Activated CD4-positive, alpha-beta T cell treated with anti-CD3 and anti-CD28 coated beads for 36 hours (primary cell): ENCODE results near the gene FOXO1. TPM values are rescaled to one million over a fixed set of nuclear protein-coding genes. Genes with fewer than 3 reads are reported as not detected.

Experiments
- ATAC-seq: fragments of 200-7000 bp; cut with Tn5 transposase; one replicate; pipeline ENCODE4 v1.10.0; 2021; ENCODE audit warnings: mild to moderate bottlenecking, moderate library complexity
- CTCF ChIA-PET: fragments of 350-600 bp; sonication (Branson Sonifier 250); formaldehyde crosslinking; loops from one replicate; lab custom pipeline; 2021; ENCODE audit warnings: antibody characterized with exemption; lab: Charles Lee
- POLR2A ChIA-PET: fragments of 350-600 bp; sonication (Branson Sonifier 250); formaldehyde crosslinking; loops from one replicate; lab custom pipeline; 2021; ENCODE audit warnings: antibody characterized with exemption, inconsistent platforms; lab: Charles Lee
- DNase-seq: peaks from one replicate; pipeline ENCODE4 v3.0.0-alpha.2; 2020
- H3K27ac Mint-ChIP-seq: one replicate; pipeline ENCODE4 v1.8.0; 2021; ENCODE audit warnings: mixed read lengths
- H3K27me3 Mint-ChIP-seq: one replicate; pipeline ENCODE4 v1.8.0; 2021; ENCODE audit warnings: mixed read lengths
- H3K36me3 Mint-ChIP-seq: one replicate; pipeline ENCODE4 v1.8.0; 2021; ENCODE audit warnings: low read depth, mixed read lengths
- H3K4me1 Mint-ChIP-seq: one replicate; pipeline ENCODE4 v1.8.0; 2021; ENCODE audit warnings: mixed read lengths
- H3K4me3 Mint-ChIP-seq: one replicate; pipeline ENCODE4 v1.8.0; 2021; ENCODE audit warnings: mild to moderate bottlenecking, moderate library complexity, mixed read lengths
- H3K9me3 Mint-ChIP-seq: one replicate; pipeline ENCODE4 v1.8.0; 2021; ENCODE audit warnings: low read depth, mixed read lengths
- intact Hi-C, 2 experiments: fragments of 100-400 bp; cut with DNase I in 1 of 2; cut with micrococcal nuclease in 1 of 2; formaldehyde crosslinking; loops; one replicate each; pipeline versions ENCODE4 v1.14.2 to v1.15.1; 2022 to 2024; cut with DNase I, micrococcal nuclease
- total RNA-seq, 2 experiments: library from RNA; stranded (reverse); gene quantifications; one replicate each; pipeline ENCODE4 v1.2.3, GENCODE V29; 2021

Gene FOXO1
- total RNA-seq, 2 experiments from 2014 or later: 37.5 to 42.5 TPM

DNA sequence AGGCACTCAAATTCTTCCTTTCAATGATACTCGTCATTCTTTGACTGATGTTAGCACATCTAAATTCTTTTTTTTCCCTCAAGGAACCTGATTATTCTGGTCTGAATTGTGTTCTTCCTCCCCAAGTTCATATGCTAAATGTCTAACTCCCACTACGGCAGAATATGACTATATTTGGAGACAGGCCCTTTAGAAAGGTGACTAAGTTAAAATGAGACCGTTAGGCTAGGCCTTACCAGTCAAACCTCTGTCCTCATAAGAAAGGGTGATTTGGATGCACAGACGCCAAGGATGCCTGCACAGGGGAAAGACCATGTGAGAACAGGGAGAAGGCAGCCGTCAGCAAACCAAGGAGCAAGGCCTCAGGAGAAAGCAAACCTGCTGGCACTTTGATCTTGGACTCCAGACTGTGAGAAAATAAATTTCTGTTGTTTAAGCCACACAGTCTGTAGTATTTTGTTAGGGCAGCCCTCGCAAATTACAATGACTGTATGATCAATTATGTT, 13.1 kb upstream of the FOXO1 start:
- ChIA-PET CTCF (interaction anchor here (0.7 to 1.4 kb wide), 2 partner anchors 70 to 611 kb away, joined by 3 read pairs; no protein-coding TSS in a partner anchor), POLR2A (no interaction called here)
- no peak overlapping the region for H3K27ac Mint-ChIP-seq
- no peaks in the 10 kb centered on the region for H3K9me3 Mint-ChIP-seq
- no peaks in the 10 kb centered on the region for H3K27me3 Mint-ChIP-seq
- intact Hi-C loops: no loop called here
- no peaks in the 10 kb centered on the region for H3K36me3 Mint-ChIP-seq
- no peak for DNase-seq
- no peak for ATAC-seq
- peaks cover 16% of the 10 kb centered on the region for H3K4me1 Mint-ChIP-seq
- no peak overlapping the region for H3K4me3 Mint-ChIP-seq

DNA sequence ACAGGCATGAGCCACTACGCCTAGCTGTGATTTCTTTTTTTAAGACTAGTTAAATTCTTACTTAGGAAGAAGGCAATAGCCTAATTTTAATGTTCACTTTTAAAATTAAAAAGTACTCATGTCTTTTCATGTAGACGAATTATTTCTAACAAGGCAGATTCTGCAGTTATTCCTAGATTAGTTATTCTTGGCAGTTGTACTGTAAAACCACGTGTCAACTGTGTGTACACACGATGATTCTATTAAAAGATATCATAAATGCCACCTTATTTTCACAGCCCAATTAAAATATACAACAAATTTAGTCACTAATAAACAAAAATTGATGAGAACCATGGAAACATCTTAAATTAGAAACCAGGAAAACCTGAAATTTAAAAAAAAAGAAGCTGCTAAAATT, 10.6 kb upstream of the FOXO1 start:
- no peaks in the 10 kb centered on the region for H3K9me3 Mint-ChIP-seq
- CTCF ChIA-PET: interaction anchor here (2.3 kb wide), 1 partner anchor 8 kb away, joined by 6 read pairs; no protein-coding TSS in a partner anchor

DNA sequence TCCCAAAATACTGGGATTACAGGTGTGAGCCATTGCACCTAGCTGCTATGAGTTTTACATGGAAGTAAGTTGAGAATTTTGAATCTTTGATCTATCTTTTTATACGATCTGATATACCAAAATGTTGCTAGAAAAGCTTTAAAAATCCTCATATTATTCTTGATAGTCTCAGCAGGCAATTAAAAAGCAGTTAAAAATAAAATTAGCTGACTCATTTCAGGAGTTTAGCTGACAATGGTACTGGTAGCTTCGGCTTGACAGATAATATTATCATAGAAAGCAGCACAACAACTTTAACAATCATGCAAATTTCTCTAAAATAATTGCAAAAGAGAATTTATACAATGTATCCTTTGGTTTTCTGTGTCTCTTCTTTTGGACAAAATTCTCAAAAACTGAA, 9.6 kb upstream of the FOXO1 start:
- ATAC-seq (no peak), DNase-seq (no peak)
- Mint-ChIP-seq H3K36me3 (no peaks in the 10 kb centered on the region), H3K27me3 (no peaks in the 10 kb centered on the region), H3K4me3 (no peak overlapping the region), H3K4me1 (peaks cover 24% of the 10 kb centered on the region), H3K9me3 (no peaks in the 10 kb centered on the region), H3K27ac (no peak overlapping the region)
- POLR2A ChIA-PET: no interaction called here
- CTCF ChIA-PET: no interaction called here
- intact Hi-C loops: no loop called here

More for the DNA sequence above, 10.6 kb upstream of the FOXO1 start:
- Mint-ChIP-seq H3K27me3 (no peaks in the 10 kb centered on the region), H3K4me3 (no peak overlapping the region), H3K36me3 (no peaks in the 10 kb centered on the region), H3K4me1 (peaks cover 26% of the 10 kb centered on the region), H3K27ac (no peak overlapping the region)
- DNase-seq (no peak), ATAC-seq (no peak)
- POLR2A ChIA-PET: no interaction called here
- intact Hi-C loops: no loop called here

DNA sequence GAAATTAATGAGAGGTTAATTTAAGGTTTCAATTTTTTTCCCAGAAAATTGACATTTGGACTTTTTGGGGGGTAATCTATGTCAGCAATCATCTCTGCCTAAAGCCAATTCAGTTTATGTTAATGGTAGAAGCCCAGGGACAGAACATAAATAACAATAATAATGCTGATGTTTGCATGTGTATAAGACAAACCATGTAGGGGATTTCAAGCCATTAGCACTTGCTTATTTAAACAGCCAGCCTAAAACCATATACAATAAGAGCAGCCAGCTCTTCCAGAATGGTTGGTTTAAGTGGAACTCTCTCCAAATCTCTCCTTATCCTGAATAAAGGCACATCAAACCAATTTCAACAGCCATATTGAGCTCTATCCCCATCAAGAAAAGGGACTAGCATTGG, 7.0 kb upstream of the FOXO1 start:
- H3K27ac Mint-ChIP-seq: no peak overlapping the region

DNA sequence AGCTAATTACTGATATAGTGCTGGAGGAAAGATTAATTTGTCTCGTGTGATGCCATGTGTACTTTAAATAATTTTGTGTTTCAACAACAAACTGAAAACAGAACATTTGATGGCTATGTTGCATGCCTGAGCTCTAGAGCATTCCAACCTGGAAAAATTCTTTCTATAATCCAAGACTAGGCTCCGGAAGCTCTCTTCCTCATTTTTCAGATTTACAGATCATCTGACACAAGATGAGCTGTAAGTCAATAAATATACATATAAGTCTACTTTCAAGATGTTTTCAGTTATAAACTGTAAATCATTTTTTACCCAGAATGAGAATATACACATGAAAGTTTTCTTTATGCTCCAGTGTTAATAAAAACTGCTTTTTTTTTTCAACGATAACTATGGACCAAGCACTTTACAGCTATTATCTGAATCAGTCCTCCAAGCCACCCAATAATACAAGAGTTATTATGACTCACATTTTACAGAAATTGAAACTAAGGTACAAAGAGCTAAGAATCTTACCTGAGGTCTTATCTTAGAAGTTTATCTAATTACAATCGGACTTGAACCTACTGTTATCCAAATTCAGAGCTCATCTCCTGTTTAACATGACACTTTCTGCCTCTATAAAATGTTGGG, 6.4 kb upstream of the FOXO1 start:
- Mint-ChIP-seq H3K9me3 (no peaks in the 10 kb centered on the region), H3K27ac (no peak overlapping the region), H3K4me1 (peaks cover 36% of the 10 kb centered on the region), H3K4me3 (no peak overlapping the region), H3K36me3 (no peaks in the 10 kb centered on the region), H3K27me3 (no peaks in the 10 kb centered on the region)
- ATAC-seq: no peak
- intact Hi-C loops: no loop called here
- ChIA-PET POLR2A (no interaction called here), CTCF (interaction anchor here (0.6 to 2.0 kb wide), 9 partner anchors 10 to 605 kb away, joined by 3 to 9 read pairs (median 3); no protein-coding TSS in a partner anchor)
- no peak for DNase-seq

More for the DNA sequence above, 7.0 kb upstream of the FOXO1 start:
- CTCF ChIA-PET: interaction anchor here (0.6 to 2.0 kb wide), 8 partner anchors 8 to 605 kb away, joined by 3 to 9 read pairs (median 4); no protein-coding TSS in a partner anchor
- no peaks in the 10 kb centered on the region for H3K36me3 Mint-ChIP-seq
- no peak for ATAC-seq
- DNase-seq: no peak
- POLR2A ChIA-PET: interaction anchor here (0.5 kb wide), 1 partner anchor 37 kb away, joined by 4 read pairs; no protein-coding TSS in a partner anchor
- H3K4me1 Mint-ChIP-seq: peaks cover 31% of the 10 kb centered on the region
- H3K4me3 Mint-ChIP-seq: no peak overlapping the region
- H3K27me3 Mint-ChIP-seq: no peaks in the 10 kb centered on the region
- H3K9me3 Mint-ChIP-seq: no peaks in the 10 kb centered on the region
- intact Hi-C loops: no loop called here

DNA sequence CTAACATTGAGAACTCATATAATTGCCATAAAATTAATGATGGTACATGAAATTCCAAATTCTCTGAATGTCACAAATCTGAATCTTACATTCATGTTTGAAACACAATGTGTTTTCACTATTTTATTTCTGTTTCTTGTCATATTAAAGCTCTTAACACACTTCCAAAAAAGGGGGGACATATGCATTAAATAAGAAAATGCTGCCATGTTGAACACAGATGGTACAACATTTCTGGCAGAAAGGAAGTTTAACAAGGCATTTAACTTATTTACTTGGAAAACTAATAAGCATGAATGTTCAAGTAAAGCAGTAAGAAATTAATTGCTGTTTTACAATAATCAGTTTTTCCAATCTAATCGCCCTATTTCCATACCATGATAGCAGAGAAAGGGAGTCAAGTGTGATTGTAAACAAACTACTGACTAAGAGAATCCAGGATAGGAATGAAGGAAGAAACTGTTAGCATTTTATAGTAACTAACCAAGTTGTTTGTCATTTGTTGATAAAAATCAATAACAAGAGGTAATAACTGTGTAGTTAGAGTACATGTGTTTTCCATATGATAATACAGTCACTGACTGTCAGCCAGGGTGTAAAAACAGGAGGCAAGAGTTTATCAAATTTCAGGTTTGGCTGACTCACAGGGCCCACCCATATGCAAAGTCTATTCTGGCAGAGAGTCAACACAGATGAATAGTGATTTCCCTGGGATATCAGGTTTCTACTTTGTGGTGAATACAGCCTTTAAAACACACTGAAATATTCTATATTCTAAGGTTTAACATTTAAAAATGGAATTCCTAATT, 5.7 kb upstream of the FOXO1 start:
- Mint-ChIP-seq H3K9me3 (no peaks in the 10 kb centered on the region), H3K27ac (no peak overlapping the region), H3K27me3 (no peaks in the 10 kb centered on the region), H3K4me1 (peaks cover 42% of the 10 kb centered on the region), H3K36me3 (no peaks in the 10 kb centered on the region), H3K4me3 (no peak overlapping the region)
- peak; percentile 35 for DNase-seq
- peak; percentile 79 for ATAC-seq
- CTCF ChIA-PET: interaction anchor here (0.7 to 2.0 kb wide), 5 partner anchors 10 to 603 kb away, joined by 3 to 9 read pairs (median 3); no protein-coding TSS in a partner anchor
- intact Hi-C loops: no loop called here
- POLR2A ChIA-PET: no interaction called here

DNA sequence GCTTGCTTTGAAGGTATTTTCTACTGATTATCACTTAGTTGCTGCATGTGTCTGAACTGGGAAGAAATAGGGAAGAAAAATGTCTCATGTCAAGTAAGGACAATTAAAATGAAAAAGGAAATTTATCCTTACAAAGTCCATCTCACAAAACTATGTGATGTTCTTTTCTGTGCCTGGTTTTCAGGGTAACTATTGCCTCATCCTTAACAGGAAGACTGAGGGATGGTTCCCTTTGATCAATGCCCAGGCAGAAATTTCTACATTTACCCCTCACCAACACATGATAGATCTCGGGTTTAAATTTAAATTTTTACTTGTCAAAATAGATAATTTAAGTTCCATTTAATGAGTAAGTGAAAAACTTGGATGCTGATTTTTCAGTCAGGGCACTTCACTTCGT, 3.9 kb upstream of the FOXO1 start:
- intact Hi-C loops: no loop called here
- no peak for ATAC-seq
- Mint-ChIP-seq H3K36me3 (peaks cover 2% of the 10 kb centered on the region), H3K4me3 (no peak overlapping the region), H3K9me3 (no peaks in the 10 kb centered on the region), H3K27me3 (no peaks in the 10 kb centered on the region), H3K4me1 (peaks cover 42% of the 10 kb centered on the region), H3K27ac (no peak overlapping the region)
- CTCF ChIA-PET: interaction anchor here (1.4 kb wide), 1 partner anchor 80 kb away, joined by 4 read pairs; no protein-coding TSS in a partner anchor
- POLR2A ChIA-PET: no interaction called here
- DNase-seq: no peak

DNA sequence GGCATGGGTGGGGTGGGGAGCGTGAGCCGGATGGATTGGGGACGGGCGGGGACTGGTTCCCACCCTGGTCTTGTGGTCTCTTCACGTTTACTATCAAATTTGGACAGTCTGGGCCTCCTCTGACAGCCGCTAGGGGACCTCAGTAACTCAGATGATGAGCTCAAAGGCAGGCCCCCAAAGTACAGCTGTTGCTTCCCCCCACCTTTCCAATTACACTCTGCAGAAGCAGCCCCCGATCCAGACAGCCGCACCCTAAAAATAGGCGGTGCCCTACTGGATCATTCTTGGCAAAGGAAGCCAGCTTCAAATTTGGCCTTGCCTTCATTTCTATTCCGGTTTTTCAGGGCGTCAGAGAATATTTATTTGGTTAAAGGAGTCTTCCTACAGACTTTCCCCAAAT, 1.9 kb upstream of the FOXO1 start:
- Mint-ChIP-seq H3K9me3 (no peaks in the 10 kb centered on the region), H3K27ac (peak overlapping the region; percentile 51), H3K4me1 (peaks cover 39% of the 10 kb centered on the region), H3K4me3 (peak overlapping the region; percentile 83), H3K36me3 (peaks cover 16% of the 10 kb centered on the region), H3K27me3 (no peaks in the 10 kb centered on the region)
- DNase-seq: peak; percentile 38
- intact Hi-C loops: loop anchor here in 1 of 2 experiments (5.0 to 10.0 kb wide), 3 partner anchors 316 to 444 kb away; no protein-coding TSS in a partner anchor
- ATAC-seq: no peak
- ChIA-PET CTCF (interaction anchor here (0.6 to 2.0 kb wide), 16 partner anchors 10 to 1040 kb away, joined by 3 to 14 read pairs (median 4); no protein-coding TSS in a partner anchor), POLR2A (interaction anchor here (1.2 kb wide), 1 partner anchor 184 kb away, joined by 4 read pairs; no protein-coding TSS in a partner anchor)

DNA sequence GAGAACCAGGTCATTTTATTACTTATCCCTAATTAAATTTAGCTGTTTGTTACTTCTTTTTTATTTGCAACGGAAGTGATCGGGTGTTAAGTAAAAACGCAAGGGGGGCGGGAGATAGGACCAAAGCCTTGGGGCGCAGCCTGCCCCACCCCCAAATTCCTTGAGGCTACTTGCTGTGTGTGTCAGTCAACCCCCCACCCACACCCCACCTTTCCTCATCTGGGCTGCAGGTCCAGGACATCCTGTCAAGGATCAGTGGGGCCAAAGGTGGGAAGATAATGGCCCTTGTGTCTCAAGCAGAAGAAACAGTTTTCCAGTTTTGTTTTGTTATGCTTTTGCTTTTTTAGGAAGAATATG, 1.2 kb upstream of the FOXO1 start:
- no peak for ATAC-seq
- no peak for DNase-seq
- peak overlapping the region; percentile 84 for H3K27ac Mint-ChIP-seq
- ChIA-PET POLR2A (no interaction called here), CTCF (interaction anchor here (0.9 to 2.0 kb wide), 11 partner anchors 14 to 669 kb away, joined by 3 to 14 read pairs (median 4); no protein-coding TSS in a partner anchor)
- H3K4me3 Mint-ChIP-seq: peak overlapping the region; percentile 83
- H3K9me3 Mint-ChIP-seq: no peaks in the 10 kb centered on the region
- H3K36me3 Mint-ChIP-seq: peaks cover 17% of the 10 kb centered on the region
- peaks cover 36% of the 10 kb centered on the region for H3K4me1 Mint-ChIP-seq
- H3K27me3 Mint-ChIP-seq: no peaks in the 10 kb centered on the region
- intact Hi-C loops: loop anchor here (2.0 to 10.0 kb wide), 6 partner anchors 103 to 477 kb away; partner anchors contain the start of gene MRPS31 (in 1 of the 2)

DNA sequence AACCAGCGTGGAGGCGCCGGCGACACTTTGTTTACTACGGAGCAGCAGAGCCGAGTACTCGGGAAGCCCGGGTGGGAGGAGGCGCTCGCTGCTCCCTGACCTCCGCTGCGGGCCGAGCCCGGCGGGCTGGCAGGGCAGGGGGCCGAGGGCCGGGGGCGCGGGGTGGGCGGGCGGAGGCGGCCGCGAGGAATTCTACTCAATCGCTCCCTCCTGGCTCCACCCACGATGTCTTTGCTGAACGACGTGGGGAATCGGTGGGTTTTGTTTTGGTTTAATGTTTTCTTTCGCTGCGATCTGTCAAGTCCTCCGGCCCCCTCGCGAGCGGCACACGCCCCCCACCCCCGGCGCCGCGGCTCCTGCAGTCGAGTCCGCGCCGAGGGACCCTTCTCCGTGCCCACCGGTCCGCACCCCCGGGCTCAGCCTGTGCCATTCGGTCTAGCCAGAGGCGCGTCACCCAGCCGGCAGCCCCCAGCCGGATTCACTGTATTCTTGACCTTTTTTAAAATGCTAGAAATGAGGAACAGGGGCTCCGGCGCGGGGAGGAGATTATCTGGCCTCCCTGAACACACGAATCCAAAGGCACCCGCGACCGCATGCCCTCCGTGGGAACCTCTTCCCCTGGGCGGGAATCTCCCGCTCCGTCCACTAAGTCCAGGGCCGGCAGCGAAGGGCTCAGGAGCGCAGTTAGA, 636 bp upstream of the FOXO1 start:
- ChIA-PET POLR2A (no interaction called here), CTCF (interaction anchor here (1.0 to 2.0 kb wide), 6 partner anchors 13 to 415 kb away, joined by 3 to 5 read pairs (median 4); no protein-coding TSS in a partner anchor)
- peaks cover 19% of the 10 kb centered on the region for H3K36me3 Mint-ChIP-seq
- peak overlapping the region; percentile 83 for H3K4me3 Mint-ChIP-seq
- no peaks in the 10 kb centered on the region for H3K27me3 Mint-ChIP-seq
- peak; percentile 56 for DNase-seq
- H3K27ac Mint-ChIP-seq: peak overlapping the region; percentile 84
- H3K9me3 Mint-ChIP-seq: no peaks in the 10 kb centered on the region
- peak; percentile 5 for ATAC-seq
- intact Hi-C loops: loop anchor here (1.0 to 10.0 kb wide), 8 partner anchors 104 to 565 kb away; partner anchors contain the start of genes MRPS31 (in 1 of the 2) and WBP4 (in 1 of the 2)
- H3K4me1 Mint-ChIP-seq: peaks cover 36% of the 10 kb centered on the region
